Stimulated activated CD8-positive, alpha-beta memory T cell treated with anti-CD3 and anti-CD28 coated beads, Interleukin-15, amount 100 ng/mL, for 24 hours (primary cell): ENCODE results near the gene RIPK1.
"Not testable (repeated sequence)": the region's sequence is repeated elsewhere in the genome, so short reads cannot be mapped to it uniquely, and the experiment has no call there.

ENCODE experiments used
- DNase-seq: peaks from one replicate; pipeline ENCODE4 v3.0.0-alpha.2; 2020; ENCODE audit warnings: low read depth

Gene RIPK1

DNA sequence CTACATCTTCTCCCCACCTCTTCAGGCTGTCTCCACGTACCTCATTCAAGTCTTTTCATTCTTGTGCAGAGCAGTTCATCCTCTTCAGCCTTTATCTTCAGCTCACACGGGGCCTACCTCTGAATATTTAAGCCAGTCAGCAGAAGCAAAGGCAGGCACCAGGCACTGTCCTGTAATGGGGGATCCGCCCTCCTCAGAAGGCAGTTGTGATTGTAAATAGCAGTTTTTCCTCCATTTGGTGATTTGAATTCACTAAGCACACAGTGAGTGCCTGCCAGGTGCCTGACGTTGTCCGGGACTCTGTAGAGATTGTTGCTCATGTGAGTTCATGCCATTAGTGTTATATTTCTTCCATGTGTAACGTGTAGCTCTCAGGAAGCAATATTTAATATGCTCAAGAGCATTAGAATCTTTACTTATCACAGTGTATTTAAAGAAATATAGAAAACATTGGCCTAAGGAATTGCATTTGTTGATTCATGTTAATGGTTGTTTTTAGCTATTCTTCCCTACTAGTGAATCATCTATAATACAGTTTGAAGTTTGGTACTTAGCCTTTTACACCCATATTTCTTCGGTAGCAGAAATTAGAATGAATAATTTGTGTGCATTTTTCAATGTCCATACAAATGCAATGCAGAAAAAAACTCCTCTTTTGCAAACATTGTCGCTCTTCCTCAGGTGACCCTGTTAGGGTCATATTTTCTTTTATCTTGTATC, 68.2 kb downstream of the RIPK1 start:
- DNase-seq, result no peak

DNA sequence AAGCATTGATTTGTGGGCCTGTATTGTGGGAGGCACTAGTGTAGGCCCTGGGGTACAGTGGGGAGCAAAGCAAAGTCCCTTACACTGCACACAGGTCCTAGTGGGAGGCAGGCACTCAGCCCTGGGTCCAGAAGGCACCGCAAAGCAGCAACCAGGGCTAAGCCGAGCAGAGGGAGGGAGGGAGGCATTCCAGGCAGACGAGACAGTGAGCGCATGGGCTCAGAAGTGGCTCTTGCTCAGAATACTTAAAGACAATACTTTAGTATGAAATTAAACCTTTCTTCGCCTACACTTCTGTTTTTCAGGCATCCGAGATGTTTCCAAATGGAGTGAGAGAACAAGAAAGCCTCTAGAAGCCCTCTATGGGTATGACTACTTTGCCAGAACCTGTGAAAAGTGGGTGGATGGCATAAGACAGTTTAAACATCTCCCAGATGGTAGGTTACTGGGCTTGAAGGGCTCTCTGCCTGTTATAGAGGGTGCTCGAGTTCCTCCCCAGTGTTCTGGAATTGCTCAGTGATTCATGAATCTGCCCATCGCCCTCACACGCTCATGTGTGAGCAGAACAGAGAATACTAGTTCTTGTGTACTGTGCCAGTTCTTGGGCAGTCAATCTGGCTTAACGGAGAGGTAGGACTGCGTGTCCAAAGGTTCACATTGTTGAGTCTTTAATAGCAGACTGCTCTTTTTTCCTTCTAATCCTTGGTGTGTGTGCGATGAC, 68.9 kb downstream of the RIPK1 start:
- DNase-seq, result no peak

DNA sequence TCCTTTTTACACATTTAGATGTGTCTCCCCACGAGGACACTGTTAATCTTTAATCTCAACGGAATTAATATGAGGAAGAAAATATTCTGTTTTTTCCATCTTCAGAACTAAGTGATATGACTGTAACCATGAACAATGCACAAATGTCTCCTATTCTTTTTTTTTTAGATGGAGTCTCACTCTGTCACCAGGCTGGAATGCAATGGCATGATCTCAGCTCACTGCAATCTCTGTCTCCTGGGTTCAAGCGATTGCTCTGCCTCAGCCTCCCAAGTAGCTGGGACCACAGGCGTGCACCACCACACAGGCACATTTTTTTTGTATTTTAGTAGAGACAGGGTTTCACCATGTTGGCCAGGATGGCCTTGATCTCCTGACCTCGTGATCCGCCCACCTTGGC, 69.6 kb downstream of the RIPK1 start:
- not testable (repeated sequence) for DNase-seq

- no peak for DNase-seq
These were observed 70.0 kb downstream of the RIPK1 start for GRCh38 chr6:3138341-3138740.

DNA sequence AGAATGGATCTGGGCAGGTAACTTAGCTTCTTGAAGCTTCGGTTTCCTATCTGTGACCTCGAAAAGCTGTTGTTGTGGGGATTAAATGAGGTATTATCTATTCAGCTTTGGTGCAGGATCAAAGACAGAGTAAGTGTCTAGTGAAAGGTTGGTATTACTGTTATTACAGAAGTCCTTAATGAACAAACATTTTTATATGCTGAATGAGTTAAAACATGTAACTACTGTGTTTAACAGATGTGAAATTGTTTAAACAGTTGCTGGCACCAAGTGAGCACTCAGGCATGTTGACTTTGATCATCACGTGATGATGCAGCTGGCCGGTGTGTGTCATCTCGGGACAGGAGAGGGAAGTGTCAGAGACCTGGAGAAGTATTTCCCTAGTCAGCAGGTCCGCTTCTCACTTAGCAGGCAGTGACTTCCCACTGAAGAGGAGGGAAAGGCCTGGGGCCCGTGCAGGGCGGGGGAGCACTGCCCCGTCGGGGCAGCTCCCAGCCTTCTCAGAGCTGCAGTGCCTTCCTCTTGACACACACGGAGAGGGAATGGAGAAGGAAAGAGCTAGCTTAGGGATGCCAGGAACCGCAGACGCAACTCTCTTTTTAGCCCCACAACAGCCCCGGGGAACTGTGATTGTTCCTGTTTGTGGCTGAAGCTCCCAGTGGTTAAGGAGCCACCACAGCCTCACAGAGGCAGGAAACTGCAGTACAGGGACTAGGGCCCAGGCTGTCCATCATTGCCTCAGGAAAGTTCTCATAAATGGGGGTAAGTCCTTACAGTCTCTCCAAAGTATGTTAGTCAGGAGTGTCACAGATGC, 71.0 kb downstream of the RIPK1 start:
- DNase-seq, result no peak

- DNase-seq, result no peak
These were observed 71.9 kb downstream of the RIPK1 start for GRCh38 chr6:3140201-3140600.

- no peak for DNase-seq
These were observed 74.2 kb downstream of the RIPK1 start for GRCh38 chr6:3142536-3142935.

DNA sequence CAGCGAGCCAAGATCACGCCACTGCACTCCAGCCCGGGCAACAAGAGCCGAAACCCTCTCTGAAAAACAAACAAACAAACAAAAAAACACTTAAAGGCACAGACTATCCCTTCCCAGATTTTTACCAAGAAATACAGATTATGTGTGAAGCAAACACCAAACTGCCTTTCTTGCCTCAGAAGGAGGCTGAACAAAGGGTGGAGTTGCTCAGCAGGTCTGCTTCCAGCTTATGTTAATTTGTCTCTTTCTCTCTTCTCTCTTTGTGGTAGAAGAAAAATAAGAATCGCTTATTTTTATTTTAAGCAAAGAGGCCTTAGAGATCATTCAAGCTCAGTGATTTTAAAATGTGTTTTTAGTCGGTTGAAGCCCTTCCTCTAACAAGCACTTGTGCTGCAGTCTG, 74.9 kb downstream of the RIPK1 start:
- no peak for DNase-seq

DNA sequence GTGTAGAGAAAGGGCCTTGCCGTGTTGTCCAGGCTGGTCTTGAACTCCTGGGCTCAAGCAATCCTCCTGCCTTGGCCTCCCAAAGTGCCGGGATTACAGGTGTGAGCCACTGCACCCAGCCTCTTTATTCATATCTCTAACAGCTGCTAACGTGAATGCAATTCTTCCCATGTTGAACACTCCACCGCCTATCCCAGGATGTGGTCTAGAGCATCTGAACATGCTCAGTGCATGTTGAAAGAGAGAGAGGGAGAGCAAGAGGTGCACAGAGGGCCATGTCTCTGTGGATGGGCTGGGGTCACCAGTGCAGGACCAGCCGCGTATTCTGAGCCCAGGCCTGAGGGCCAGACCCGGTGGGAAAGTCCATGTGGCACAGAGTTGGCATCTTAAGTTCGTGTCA, 76.3 kb downstream of the RIPK1 start:
- no peak for DNase-seq

DNA sequence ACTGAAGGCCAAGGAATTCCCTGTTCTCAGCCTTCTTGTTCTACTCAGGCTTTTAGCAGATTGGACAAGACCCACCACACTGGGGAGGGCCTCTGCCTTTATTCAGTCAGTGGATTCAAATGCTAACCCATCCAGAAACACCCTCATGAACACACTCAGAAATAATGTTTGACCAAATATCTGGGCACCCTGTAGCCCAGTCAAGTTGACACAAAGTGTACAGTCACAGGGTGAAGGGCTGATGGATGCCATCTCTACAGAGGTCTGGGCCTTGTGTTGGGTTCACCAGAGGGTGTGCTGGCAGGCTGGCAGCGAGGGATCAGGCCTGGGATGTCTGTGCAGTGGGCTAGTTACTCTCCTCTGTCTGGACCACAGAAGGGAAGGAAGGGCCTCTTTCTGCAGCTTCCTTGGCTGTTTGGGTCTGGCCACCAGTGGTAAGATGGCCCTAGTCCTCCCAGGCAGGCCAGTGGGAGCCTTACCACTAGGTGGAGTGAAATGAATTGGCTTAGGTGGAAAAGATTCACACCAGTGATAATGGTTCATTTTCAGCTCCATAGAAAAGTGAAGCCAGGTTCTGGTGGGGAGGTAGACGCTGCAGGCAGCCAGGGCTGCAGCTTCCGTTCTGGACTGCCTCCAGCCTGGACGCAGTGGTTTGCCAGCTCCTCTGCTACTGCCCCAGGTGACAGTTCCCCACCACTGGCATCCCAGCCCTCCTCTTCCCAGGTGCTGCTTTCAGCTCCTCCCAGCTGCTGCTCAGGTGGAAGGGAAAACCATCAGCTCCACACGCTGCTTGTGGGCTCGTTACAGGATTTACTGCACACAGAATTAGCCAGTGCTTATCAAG, 79.8 kb downstream of the RIPK1 start:
- DNase-seq, result no peak

DNA sequence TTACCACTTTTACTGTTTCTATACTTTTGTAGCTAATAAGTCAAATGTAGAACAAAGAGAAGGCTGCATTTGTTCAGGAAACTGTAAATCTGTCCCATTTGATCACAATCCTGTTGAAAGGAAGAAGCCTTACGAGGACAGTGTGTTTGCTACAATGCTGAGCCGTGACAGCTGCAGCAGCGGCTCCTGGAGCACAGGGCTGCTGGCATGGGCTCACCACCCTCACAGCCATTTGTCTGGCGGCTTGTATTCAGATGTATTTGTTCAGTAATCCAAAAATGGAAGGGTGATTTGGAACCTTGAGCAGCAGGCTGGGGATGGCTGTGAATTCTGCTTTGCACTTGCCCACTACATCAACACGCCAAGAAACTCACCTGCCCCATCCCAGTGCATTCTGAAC, 83.4 kb downstream of the RIPK1 start:
- no peak for DNase-seq

GRCh38 chr6:3152689-3153088, 84.4 kb downstream of the RIPK1 start:
- DNase-seq, result no peak

GRCh38 chr6:3155416-3155815, 87.1 kb downstream of the RIPK1 start:
- DNase-seq, result not testable (repeated sequence)

DNA sequence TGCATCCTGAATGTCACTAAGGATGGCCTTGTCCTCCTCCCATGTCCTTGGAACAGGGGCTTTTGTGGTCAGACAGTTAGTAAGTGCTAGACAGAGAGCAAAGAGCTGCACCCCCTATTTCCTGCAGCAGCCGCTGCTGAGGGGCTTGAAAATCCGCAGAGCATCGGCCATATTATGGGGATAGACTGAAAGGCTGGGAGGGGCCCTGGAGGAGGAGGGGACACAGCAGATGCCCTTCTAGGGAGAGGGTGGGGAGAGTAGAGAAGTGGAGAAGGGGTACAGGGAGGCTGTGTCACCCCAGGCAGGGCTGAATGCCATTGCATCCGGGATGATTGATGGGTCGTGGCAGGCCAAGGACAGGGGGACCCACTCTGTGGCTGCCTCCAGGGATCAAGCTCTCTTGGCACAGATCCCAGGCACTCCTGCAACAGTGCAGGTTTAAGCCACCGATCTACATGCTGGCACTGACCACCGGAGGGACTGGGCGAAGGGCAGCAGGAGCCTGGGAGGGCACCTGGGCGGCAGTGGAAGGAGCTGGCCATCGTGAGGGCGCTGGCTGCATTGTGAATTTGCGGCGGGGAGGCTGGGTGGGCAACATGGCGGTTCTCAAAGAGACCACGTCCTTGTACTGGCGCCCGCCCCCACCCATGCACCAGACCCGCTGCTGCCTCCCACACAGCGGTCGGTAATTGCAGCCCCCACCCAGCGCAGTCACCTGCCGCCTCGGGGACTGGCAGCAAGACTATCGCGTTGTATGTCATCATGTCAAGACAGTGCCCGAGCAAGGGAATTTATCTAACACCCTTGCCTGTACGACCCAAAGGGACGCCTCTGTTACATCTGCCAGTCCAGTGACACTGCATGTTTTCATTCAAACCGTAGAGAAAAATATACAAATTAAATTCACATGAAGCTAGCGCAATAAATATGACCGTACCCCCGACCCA, 88.2 kb downstream of the RIPK1 start:
- not testable (repeated sequence) for DNase-seq

GRCh38 chr6:3157131-3157933, 89.0 kb downstream of the RIPK1 start, which contains the start of gene TUBB2A:
TSS of gene TUBB2A (minus strand) at chr6:3157544. CDS start at chr6:3157463, 81 bp downstream.
- peak; percentile 76 for DNase-seq

DNA sequence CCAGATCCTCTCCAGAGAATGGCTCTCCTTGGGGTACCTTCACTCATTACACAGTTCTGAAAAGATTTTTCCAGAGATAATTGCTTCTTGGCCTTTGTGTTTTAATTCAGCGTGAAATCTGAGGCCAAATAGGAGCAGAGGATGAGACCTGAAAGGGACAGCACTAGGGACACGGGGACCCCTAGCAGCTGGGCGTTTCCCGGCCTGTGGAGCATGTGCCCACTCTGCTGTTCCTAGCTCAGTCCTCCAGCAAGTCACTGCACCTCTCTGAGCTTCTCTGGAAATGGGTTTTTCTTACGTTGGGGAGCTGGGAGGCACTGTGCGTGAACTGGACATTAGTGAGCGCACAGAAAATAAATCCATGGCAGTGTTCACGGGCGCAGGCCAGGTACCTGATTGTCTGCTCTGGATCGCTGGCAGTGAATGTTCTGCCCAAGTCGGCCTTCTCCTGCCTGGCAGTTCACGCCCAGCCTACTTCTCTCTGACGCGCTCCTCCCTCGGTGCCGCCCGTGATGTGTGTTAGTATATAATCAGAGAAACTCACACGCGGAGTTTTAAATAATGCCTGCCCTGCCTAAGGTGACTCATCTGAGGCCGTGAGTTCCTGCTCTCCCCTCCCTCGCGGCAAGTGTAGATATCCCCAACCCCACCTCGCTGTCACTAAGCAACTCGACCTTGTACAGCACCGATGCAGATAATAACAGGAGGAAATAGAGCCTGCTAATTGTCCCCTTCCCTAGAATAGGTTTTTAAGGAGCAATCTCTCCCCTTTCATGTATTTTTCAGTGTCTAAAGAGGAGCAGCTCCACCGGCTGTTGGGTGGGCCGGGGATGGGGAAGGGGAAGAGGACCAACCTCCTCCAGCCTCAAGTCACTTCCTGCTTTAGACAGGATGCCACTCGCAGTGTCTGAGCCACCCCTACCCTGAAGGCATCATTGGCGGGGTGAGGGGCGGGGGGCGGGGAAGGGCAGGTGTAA, 91.8 kb downstream of the RIPK1 start:
- no peak for DNase-seq

GRCh38 chr6:3162067-3162497, 93.8 kb downstream of the RIPK1 start:
- DNase-seq, result no peak

DNA sequence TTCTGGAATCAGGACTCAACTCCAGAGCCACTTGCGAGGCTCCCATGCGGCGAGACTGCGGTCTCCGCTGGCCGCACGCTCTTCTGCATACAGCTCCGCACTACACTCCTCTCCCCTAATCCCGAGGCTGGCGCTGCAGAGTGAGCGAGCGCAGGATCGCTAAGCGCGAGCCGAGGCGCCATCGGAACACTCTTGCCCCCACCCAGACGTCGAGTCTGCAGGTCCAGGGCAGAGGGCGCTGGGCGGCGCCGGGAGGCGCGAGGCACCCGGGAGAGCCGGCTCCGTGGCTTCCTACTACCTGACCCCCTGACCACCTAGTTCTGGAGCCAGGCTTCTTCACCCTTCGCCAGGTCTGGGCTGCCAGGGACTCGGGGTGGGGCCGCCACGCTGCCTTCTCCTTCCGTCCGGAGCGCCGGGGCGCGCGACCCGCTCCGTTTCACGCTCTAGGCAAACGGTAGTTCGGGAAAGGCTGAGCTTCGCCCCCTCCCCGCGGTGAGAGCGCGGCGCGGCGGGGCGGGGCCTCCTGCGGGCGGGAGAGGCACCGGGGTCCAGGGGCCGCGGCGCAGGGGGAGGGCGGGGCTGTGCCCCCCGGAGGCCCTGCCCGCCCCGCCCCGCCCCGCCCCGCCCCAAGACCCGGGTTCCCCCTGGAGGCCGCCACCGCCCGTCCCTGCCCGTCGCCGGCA, 94.4 kb downstream of the RIPK1 start:
- DNase-seq, result peak; percentile 14
